NOMO-1 treated with DMSO at 0.1 percent for 48 hours (cell line): ENCODE data around the gene SPPL2B.

Experiments used
- DNase-seq: peaks from one replicate; lab custom pipeline; 2025; ENCODE audit not compliant: unreplicated experiment; lab: John Stamatoyannopoulos, UW

The SPPL2B gene

GRCh38 chr19:2353887-2354592, 25.6 kb downstream of the SPPL2B start:
- DNase-seq = no peak

DNA sequence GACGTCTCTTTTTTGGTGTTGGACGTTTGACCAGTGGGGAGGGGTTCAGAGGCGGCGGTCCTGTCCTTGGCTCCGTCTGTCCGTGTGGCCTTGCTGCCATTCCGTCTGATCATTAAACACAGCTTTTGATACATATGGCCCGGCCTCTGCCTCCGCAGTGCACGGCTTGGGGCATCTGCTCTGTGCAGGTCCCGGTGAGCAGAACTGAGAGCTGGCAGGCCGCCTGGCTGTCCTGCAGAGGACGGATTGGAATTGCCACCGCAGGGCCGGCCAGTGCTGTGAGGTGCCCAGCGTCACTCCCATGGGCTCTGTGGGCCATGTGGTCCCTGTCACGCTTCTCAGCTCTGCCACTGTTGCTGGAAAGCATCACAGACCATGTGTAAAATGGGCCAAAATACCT, 26.2 kb downstream of the SPPL2B start:
- DNase-seq = no peak

DNA sequence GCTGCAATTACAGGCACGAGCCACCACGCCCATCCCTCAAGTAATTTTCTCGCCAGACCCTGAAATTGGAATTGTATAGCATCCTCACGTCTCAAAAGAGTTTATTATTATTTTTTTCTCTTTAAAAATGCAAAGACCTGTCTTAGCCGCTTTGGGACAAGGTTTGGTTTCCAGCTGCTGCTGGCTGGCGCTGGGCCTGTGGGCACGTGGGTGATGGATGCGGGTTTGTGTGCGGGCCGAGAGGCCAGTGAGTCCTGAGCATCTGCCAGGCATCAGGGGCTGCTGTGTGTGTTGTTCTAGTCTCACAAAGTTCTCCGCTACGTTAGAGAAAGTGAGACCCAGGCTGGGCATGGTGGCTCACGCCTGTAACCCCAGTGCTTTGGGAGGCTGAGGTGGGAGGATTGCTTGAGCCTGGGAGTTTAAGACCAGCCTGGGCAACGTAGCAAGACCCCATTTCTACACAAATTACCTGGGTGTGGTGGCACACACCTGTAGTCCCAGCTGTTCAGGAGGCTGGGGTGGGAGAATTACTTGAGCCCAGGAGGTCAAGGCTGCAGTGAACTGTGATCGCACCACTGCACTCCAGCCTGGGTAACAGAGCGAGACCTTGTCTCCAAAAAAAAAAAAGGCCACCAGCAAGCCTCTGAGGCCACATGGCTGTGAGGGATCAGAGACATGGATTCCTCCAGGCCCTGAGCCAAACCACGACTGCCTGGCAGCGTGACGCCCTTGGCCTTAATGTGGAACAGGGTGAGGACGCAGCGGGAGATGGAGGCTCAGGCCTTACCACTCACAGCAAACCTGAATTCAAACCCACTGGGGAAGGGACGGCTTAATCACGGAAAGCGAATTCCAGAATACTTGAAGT, 26.9 kb downstream of the SPPL2B start:
- no peak for DNase-seq

DNA sequence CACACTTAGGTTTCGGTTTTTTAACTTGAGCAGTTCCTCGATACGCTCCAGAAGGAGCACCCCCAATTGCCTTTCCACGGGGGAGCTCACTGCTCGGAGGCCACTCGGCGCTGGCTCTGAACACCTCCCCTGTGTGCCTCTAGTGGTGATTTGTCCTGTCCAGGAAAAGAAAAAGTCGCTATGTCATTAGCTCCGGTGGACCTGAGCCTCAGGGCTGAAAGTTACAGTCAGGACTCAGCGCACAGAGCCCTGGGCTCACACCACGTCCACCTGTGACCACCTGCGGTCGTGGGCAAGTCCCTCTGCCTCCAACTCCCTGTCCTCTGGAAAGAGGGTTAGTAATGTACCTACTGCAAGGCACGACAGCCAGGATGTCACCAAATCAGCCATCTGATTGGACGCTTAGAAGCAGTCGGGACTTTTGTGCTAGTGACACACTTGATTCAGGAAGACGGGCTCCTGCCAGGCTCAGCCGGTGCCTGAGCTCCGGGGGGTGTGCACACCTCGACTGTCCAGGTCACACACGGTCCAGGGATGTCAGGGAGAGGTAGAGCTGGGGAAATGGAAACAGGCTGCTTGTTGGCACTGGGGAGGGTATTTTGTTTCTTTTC, 27.7 kb downstream of the SPPL2B start:
- DNase-seq = no peak

GRCh38 chr19:2357279-2358206, 29.1 kb downstream of the SPPL2B start:
- no peak for DNase-seq

DNA sequence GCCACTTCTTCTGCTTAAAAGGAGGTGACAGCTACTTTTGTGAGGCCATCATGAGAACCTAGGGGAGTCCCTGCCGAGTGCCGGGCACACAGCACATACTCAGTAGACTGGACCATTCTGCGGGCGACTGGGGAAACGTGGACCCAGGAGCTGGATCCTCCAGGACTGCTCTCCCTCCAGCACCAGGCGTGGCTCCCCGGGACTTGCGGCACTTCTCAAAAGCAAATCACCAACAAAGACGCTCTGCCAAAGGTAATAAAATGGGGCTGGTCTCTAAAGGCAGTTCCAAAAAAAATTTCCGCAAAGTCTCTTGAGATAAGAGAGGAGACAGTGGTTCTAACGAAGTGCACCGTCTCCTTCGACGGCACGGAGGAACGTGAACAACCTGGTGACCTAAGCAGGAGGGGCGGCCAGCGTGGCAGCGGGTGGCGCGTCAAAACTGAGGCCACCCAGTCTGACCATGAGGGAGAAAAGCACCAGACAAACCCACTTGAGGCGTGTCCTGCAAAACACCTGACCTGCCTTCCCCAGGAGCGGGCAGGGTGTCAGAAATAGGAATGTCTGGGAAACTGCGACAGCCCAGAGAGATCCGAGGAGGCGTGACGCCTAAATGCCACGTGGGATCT, 30.2 kb downstream of the SPPL2B start:
- DNase-seq = no peak

GRCh38 chr19:2359992-2360685, 31.7 kb downstream of the SPPL2B start, which contains the start of gene TMPRSS9:
Gene TMPRSS9 (plus strand): TSS chr19:2360265. CDS start chr19:2389786, 29,521 bp downstream.
- DNase-seq = no peak

GRCh38 chr19:2360833-2361232, 32.3 kb downstream of the SPPL2B start:
- no peak for DNase-seq

GRCh38 chr19:2361246-2362045, 33.0 kb downstream of the SPPL2B start:
- DNase-seq = no peak

DNA sequence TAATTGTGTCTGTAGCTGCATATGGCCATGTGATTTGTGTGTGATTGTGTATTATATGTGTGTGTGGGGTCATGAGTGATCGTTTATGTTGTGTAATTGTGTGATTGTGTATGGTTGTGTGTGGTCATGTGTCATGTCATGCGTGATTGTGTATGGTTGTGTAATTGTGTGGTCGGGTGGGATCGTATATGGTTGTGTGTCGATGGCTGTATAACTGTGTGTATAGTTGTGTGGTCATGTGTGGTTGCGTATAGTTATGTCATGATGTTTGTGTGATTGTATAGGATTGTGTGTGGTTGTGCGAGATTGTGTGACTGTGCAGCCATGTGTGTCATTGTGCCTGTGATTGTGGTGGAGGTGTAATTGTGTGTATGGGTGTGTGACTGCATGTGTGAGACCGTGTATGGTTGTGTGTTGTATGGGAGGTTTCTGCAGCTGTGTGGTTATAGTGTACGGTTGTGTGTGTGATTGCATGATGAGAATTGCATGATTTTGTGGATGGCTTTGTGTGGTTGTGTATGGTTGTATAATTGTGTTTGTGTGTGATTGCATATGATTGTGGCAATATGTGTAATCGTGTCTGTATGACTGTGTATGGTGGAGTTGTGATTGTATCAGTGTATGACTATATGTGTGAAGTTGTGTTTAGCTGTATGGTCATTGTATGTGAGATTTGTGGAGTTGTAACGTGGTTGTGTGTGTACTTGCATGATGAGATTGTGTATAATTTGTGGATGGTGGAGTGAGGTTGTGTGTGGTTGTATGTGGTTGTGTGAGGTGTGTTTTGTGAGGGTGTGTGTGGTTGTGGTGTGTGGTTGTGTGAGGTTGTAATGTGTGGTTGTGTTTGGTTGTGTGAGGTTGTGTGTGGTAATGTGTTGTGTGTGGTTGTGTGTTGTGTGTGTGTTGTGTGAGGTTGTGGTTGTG, 33.8 kb downstream of the SPPL2B start:
- no peak for DNase-seq

DNA sequence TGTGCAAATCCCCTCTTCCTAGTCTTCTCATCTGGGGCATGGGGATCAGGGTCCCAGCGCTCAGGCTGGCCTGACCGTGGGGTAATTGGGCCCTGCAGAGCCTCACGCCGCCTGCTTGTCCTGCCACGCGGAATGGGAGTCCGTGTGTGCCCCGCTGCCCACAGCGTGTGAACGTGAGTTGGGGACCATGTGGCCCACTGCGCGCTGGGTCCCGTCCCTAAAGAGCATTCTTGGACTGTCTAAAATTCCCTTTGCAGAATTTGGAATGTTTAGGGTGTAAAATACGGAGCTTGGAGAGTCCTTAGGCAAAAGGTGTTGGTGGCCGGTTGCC, 34.5 kb downstream of the SPPL2B start:
- no peak for DNase-seq

- DNase-seq = no peak
Observed at GRCh38 chr19:2363419-2363818, 34.9 kb downstream of the SPPL2B start.

DNA sequence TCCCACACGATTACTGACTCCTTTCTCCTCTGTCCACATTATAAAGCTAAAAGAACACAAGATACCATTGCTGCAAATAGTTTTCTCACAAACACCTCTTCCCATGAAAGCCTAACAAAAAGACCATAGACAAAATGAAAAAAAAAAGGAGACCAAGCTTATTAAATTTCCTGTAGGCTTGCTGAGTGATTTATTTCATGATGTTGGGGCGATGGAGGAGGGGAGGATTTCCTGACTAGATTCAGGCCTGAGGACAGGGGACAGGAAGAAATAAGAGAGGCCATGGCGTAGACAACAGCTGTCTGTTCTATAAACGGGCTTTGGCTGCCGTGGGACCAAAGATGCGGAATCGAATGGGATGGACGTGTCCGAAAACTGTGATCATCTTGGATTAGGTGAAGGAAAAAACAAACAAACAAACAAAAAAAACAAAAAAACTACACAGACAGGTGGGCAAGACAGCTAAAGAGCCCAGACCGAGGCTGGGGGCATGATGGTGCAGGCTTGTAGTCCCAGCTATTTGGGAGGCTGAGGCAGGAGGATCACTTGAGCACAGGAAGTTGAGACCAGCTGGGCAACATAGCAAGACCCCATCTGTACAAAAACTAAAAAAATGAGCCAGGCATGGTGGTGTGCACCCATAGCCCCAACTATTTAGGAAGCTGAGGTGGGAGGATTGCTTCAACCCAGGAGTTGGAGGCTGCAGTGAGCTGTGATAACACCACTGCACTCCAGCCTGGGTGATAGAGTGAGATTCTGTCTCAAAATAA, 36.9 kb downstream of the SPPL2B start:
- no peak for DNase-seq

DNA sequence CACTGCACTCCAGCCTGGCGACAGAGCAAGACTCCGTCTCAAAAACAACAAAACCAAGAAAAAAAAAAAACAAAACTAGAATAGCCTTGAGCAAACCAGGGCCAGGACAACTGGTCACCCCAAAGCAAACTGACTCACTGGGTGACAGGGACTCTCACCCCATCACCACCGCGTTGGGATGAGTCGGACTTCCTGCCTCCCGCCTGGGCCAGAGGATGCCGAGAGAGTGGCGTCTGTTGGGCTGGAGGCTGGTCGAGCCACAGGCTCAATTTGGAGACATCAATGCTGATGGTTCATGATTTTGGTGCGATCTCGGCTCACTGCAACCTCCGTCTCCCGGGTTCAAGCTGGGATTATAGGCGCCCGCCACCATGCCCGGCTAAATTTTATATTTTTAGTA, 43.2 kb downstream of the SPPL2B start:
- no peak for DNase-seq

- DNase-seq = no peak
Observed at GRCh38 chr19:2372076-2372612, 43.7 kb downstream of the SPPL2B start.

DNA sequence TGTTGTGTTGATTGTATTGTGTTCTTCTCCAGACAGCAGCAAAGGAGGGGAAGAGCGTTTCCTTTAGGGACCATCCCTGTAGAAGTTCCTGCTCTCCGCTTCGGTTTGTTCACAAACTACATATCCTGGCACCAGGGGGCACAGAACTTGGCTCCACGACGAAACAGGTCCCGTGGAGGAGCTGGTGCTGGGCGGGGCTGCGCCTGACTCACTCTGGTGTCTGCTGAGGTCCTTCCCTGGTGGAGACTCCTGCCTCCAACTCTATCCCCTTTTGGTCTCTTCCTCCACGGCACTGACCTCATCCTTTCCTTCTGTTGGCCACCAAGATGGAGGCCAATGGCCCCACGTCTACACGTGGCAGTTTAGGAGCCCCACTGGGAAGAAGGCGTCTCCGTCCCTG, 46.3 kb downstream of the SPPL2B start:
- DNase-seq = no peak
